SK-N-MC (cell line): ENCODE measurements around the gene WNK1.

Experiments used
- EZH2 ChIP-seq: fragments of 200-600 bp; sonication (generic); IDR thresholded peaks from one replicate; pipeline ENCODE4 v1.6.1; 2017; ENCODE audit warnings: antibody characterized with exemption
- POLR2AphosphoS5 ChIP-seq: IDR thresholded peaks from 2 replicates; pipeline ENCODE4 v1.6.1; 2012; ENCODE audit warnings: mild to moderate bottlenecking, low read depth, low read length, borderline replicate concordance

- TF ChIP-seq EZH2 (no peak), POLR2AphosphoS5 (no peak)
These were observed 23.6 kb upstream of the WNK1 start for GRCh38 chr12:728781-729180.
